Smooth muscle cell of the pulmonary artery (primary cell): ENCODE results near the gene TMEM51. TPM values are rescaled to one million over a fixed set of nuclear protein-coding genes. Genes with fewer than 3 reads are reported as not detected.

Source experiments
- total RNA-seq: library from RNA; depleted of rRNA; stranded (reverse); fragments of >200 nt; gene quantifications from 2 replicates; pipeline ENCODE4 v1.2.3, GENCODE V29; 2014

TMEM51 gene, protein sequence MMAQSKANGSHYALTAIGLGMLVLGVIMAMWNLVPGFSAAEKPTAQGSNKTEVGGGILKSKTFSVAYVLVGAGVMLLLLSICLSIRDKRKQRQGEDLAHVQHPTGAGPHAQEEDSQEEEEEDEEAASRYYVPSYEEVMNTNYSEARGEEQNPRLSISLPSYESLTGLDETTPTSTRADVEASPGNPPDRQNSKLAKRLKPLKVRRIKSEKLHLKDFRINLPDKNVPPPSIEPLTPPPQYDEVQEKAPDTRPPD
- total RNA-seq, result 1.5 and 2.2 TPM in 2 replicates

DNA sequence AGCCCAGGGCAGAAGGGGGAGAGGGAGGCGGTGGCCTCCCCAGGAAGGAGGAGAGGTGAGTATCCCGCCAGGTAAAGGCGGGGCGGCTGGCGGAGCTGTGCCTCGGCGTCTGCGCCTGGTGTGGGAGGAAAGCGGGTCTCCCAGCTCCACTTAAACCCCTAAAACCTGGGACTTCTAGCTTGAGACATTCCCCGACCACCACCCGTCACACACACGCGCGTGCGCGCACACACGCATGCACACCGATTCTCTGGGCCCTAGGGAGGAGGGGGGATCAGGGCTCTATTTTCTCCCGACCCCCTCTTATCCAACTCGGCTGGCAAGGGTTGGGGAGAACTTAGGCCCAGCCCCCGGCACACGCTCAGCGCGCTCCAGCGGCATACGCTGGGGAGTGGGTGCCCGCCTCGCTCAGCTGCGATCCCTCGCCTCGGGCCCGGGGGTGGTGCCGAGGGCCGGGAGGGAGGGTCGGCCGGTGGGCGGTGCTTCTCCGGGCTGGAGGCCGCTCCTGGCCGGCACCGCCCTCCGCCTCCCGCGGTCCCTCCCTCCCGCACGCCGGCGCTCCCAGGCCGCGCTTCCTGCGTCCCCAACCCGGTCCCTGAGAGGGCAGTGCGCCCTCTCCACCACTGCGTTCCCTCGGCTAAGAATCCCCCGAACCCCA is at the start of gene TMEM51:
TSS of gene TMEM51 (plus strand) at position 564 of the 658 bp plus-strand sequence. CDS start 61,341 bp downstream, outside the sequence.

DNA sequence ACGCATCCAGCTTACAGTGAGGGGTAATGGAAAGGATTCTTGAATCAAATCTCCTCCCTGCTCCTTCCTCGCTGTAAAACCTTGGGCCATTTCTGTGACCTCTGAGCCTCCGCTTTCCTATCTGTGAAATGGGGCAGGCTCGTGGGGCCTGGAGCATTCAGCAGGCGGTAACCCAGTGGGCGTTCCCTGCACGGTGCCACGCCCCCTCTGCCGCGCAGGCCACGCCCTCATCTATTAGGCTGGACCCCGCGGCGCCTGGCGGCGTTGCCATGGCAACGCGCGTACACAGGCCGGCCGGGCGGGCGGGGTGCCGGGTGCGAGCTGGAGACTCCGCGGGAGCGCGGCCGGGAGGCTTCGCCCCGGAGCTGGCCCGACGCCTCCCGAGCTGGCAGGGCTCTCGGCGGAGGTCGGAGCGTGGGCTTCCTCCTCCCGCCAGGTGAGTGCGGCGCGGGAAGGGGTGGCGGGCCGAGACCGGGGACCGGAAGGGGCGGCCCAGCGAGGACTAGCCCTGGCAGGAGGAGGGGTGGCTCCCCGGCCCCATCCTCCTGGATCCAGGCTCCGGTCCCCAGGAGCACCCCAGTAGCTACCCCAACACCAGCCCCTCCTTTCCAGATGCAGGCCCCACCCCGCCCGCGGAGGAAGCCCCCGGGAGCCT is 93.5 kb downstream of the TMEM51 start, which contains the start of gene FHAD1:
TSS of gene FHAD1 (plus strand) at position 264 of the 655 bp plus-strand sequence. CDS start 4,562 bp downstream, outside the sequence.

Other genes with a start within 250 kb of the TMEM51 start
- gene FHAD1, start 93.5 kb downstream of the TMEM51 start, total RNA-seq, result 0.03 TPM in 1 of 2 replicates, not detected in the other